ENCODE results near the gene WASHC1.
"Not testable (repeated sequence)": the region's sequence is repeated elsewhere in the genome, so short reads cannot be mapped to it uniquely, and the experiment has no call there.

WASHC1 gene

DNA sequence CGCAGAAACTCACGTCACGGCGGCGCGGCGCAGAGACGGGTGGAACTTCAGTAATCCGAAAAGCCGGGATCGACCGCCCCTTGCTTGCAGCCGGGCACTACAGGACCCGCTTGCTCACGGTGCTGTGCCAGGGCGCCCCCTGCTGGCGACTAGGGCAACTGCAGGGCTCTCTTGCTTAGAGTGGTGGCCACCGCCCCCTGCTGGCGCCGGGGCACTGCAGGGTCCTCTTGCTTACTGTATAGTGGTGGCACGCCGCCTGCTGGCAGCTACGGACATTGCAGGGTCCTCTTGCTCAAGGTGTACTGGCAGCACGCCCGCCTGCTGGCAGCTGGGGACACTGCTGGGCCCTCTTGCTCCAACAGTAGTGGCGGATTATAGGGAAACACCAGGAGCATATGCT lies 18.1 kb downstream of the WASHC1 start:
- DNase-seq: peak; percentile 57

DNA sequence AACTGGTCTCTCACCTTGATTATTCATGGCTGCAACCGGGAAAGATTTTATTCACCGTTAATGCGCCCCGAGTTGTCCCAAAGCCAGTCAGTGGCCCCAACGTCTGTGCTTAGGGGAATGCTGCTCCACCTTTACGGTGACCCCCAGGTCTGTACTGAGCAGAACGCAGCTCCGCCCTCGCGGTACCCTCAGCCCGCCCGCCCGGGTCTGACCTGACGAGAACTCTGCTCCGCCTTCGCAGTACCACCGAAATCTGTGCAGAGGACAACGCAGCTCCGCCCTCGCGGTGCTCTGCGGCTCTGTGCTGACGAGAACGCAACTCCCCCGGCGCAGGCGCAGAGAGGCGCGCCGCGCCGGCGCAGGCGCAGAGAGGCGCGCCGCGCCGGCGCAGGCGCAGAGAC lies 18.6 kb downstream of the WASHC1 start:
- DNase-seq: peak; percentile 4

- DNase-seq: not testable (repeated sequence)
Observed at GRCh38 chr9:10207-10606, 19.0 kb downstream of the WASHC1 start.
